WTC11 (cell line): ENCODE results near the gene C1orf198. TPM values are rescaled to one million over a fixed set of nuclear protein-coding genes. Genes with fewer than 3 reads are reported as not detected.

Experiments used
- ATAC-seq: fragments of 200-7000 bp; cut with Tn5 transposase; 2 replicates; pipeline ENCODE4 v1.10.0; 2021; ENCODE audit warnings: mild to moderate bottlenecking, moderate library complexity
- CTCF ChIA-PET: fragments of 300-600 bp; sonication (Branson Sonifier 250); formaldehyde crosslinking; loops from one replicate; lab custom pipeline; 2021; ENCODE audit warnings: antibody characterized with exemption; lab: Charles Lee
- POLR2A ChIA-PET: fragments of 350-600 bp; sonication (Branson Sonifier 250); formaldehyde crosslinking; loops from one replicate; lab custom pipeline; 2021; ENCODE audit warnings: antibody characterized with exemption; lab: Charles Lee
- DNase-seq: peaks from one replicate; pipeline ENCODE4 v3.0.0; 2021; ENCODE audit warnings: low spot score
- H3K27ac Mint-ChIP-seq: 2 replicates; pipeline ENCODE4 v1.8.0; 2021; ENCODE audit warnings: mixed read lengths
- H3K27me3 Mint-ChIP-seq: 2 replicates; pipeline ENCODE4 v1.8.0; 2021; ENCODE audit warnings: low read depth, mild to moderate bottlenecking, moderate library complexity, mixed read lengths
- H3K36me3 Mint-ChIP-seq: 2 replicates; pipeline ENCODE4 v1.8.0; 2021; ENCODE audit warnings: mixed read lengths
- H3K4me1 Mint-ChIP-seq: 2 replicates; pipeline ENCODE4 v1.8.0; 2022; ENCODE audit warnings: mixed read lengths
- H3K4me3 Mint-ChIP-seq: 2 replicates; pipeline ENCODE4 v1.8.0; 2021; ENCODE audit warnings: mild to moderate bottlenecking, moderate library complexity, mixed read lengths
- H3K9me3 Mint-ChIP-seq: 2 replicates; pipeline ENCODE4 v1.8.0; 2021; ENCODE audit warnings: mixed read lengths
- EMX1 ChIP-seq: fragments of 250-450 bp; sonication (Bioruptor Pico); IDR thresholded peaks from 2 replicates; pipeline ENCODE4 v1.8.0; 2021; ENCODE audit warnings: mild to moderate bottlenecking
- FOXK1 ChIP-seq: sonication (generic); formaldehyde crosslinking; IDR thresholded peaks from 2 replicates; pipeline ENCODE4 v1.8.0; 2022; ENCODE audit warnings: mild to moderate bottlenecking, moderate library complexity, missing genetic modification reagents
- FOXP1 ChIP-seq: sonication (generic); formaldehyde crosslinking; IDR thresholded peaks from 2 replicates; pipeline ENCODE4 v1.8.0; 2022; ENCODE audit warnings: missing genetic modification reagents, mild to moderate bottlenecking, moderate library complexity, borderline replicate concordance
- GABPB1 ChIP-seq: sonication (generic); formaldehyde crosslinking; IDR thresholded peaks from 2 replicates; pipeline ENCODE4 v1.8.1; 2023; ENCODE audit warnings: mild to moderate bottlenecking, missing genetic modification reagents
- MXD4 ChIP-seq: fragments of 250-450 bp; sonication (Bioruptor Pico); IDR thresholded peaks from 2 replicates; pipeline ENCODE4 v1.8.0; 2021; ENCODE audit warnings: mild to moderate bottlenecking, moderate library complexity, borderline replicate concordance
- PRRX2 ChIP-seq: fragments of 250-450 bp; sonication (Bioruptor Pico); IDR thresholded peaks from 2 replicates; pipeline ENCODE4 v1.8.0; 2021; ENCODE audit warnings: mild to moderate bottlenecking
- SOX15 ChIP-seq: fragments of 250-450 bp; sonication (Bioruptor Pico); IDR thresholded peaks from 2 replicates; pipeline ENCODE4 v1.9.0; 2021; ENCODE audit warnings: mild to moderate bottlenecking
- TEAD1 ChIP-seq: sonication (generic); formaldehyde crosslinking; IDR thresholded peaks from 2 replicates; pipeline ENCODE4 v1.8.0; 2022; ENCODE audit warnings: mild to moderate bottlenecking, missing genetic modification reagents
- ZNF263 ChIP-seq: sonication (generic); formaldehyde crosslinking; IDR thresholded peaks from 2 replicates; pipeline ENCODE4 v1.8.1; 2022; ENCODE audit warnings: low read depth, mild to moderate bottlenecking, moderate library complexity, missing genetic modification reagents
- ZNF396 ChIP-seq: fragments of 250-450 bp; sonication (Bioruptor Pico); IDR thresholded peaks from 2 replicates; pipeline ENCODE4 v1.8.0; 2021; ENCODE audit warnings: mild to moderate bottlenecking, moderate library complexity, borderline replicate concordance
- ZNF416 ChIP-seq: fragments of 250-450 bp; sonication (Bioruptor Pico); IDR thresholded peaks from 2 replicates; pipeline ENCODE4 v1.9.0; 2021; ENCODE audit warnings: mild to moderate bottlenecking, inconsistent platforms
- ZNF423 ChIP-seq: fragments of 250-450 bp; sonication (Bioruptor Pico); IDR thresholded peaks from 2 replicates; pipeline ENCODE4 v2.1.2; 2022; ENCODE audit warnings: mild to moderate bottlenecking, moderate library complexity
- ZNF671 ChIP-seq: fragments of 250-450 bp; sonication (Bioruptor Pico); IDR thresholded peaks from 2 replicates; pipeline ENCODE4 v1.8.0; 2021; ENCODE audit warnings: mild to moderate bottlenecking
- total RNA-seq: library from RNA; stranded (reverse); gene quantifications from 3 replicates; pipeline ENCODE4 v1.2.3, GENCODE V29; 2021
- TF ChIP-seq, protein P1 (sequence below): sonication (generic); formaldehyde crosslinking; IDR thresholded peaks from 2 replicates; pipeline ENCODE4 v1.8.0; 2023; ENCODE audit warnings: missing genetic modification reagents, mild to moderate bottlenecking, borderline replicate concordance
- TF ChIP-seq, protein P2 (sequence below): sonication (generic); formaldehyde crosslinking; IDR thresholded peaks from 2 replicates; pipeline ENCODE4 v1.8.0; 2022; ENCODE audit warnings: mild to moderate bottlenecking, missing genetic modification reagents
- TF ChIP-seq, protein P3 (sequence below): fragments of 250-450 bp; sonication (Bioruptor Pico); IDR thresholded peaks from 2 replicates; pipeline ENCODE4 v1.9.0; 2021; ENCODE audit warnings: mild to moderate bottlenecking, borderline replicate concordance
- TF ChIP-seq, protein P4 (sequence below): sonication (generic); formaldehyde crosslinking; IDR thresholded peaks from 2 replicates; pipeline ENCODE4 v1.8.0; 2023; ENCODE audit warnings: missing genetic modification reagents
- TF ChIP-seq, protein P5 (sequence below): sonication (generic); formaldehyde crosslinking; IDR thresholded peaks from 2 replicates; pipeline ENCODE4 v1.8.0; 2022; ENCODE audit warnings: mild to moderate bottlenecking, missing genetic modification reagents

The C1orf198 gene
- total RNA-seq, 1 experiment from 2014 or later: 26.9 TPM

DNA sequence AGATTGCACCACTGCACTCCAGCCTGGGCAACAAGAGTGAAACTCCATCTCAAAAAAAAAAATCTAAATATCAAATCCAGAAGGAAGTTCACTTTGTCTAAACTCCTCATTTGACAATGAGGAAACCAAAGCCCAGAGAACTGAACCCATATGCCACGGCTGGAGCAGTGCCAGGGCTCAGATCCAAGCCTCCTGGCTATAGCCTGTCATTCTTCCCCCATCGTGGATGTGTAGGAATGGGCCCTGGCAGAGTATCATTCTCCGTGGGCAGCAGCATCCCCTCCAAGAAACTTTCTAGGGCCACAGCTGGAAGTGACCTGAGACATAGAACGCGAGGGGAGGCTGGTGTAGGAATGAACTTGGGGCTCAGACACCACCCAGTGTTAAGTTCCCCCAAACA, 73.9 kb downstream of the C1orf198 start (continued):
- TF ChIP-seq, protein P1, sequence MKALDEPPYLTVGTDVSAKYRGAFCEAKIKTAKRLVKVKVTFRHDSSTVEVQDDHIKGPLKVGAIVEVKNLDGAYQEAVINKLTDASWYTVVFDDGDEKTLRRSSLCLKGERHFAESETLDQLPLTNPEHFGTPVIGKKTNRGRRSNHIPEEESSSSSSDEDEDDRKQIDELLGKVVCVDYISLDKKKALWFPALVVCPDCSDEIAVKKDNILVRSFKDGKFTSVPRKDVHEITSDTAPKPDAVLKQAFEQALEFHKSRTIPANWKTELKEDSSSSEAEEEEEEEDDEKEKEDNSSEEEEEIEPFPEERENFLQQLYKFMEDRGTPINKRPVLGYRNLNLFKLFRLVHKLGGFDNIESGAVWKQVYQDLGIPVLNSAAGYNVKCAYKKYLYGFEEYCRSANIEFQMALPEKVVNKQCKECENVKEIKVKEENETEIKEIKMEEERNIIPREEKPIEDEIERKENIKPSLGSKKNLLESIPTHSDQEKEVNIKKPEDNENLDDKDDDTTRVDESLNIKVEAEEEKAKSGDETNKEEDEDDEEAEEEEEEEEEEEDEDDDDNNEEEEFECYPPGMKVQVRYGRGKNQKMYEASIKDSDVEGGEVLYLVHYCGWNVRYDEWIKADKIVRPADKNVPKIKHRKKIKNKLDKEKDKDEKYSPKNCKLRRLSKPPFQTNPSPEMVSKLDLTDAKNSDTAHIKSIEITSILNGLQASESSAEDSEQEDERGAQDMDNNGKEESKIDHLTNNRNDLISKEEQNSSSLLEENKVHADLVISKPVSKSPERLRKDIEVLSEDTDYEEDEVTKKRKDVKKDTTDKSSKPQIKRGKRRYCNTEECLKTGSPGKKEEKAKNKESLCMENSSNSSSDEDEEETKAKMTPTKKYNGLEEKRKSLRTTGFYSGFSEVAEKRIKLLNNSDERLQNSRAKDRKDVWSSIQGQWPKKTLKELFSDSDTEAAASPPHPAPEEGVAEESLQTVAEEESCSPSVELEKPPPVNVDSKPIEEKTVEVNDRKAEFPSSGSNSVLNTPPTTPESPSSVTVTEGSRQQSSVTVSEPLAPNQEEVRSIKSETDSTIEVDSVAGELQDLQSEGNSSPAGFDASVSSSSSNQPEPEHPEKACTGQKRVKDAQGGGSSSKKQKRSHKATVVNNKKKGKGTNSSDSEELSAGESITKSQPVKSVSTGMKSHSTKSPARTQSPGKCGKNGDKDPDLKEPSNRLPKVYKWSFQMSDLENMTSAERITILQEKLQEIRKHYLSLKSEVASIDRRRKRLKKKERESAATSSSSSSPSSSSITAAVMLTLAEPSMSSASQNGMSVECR: no peak
- TF ChIP-seq, protein P2, sequence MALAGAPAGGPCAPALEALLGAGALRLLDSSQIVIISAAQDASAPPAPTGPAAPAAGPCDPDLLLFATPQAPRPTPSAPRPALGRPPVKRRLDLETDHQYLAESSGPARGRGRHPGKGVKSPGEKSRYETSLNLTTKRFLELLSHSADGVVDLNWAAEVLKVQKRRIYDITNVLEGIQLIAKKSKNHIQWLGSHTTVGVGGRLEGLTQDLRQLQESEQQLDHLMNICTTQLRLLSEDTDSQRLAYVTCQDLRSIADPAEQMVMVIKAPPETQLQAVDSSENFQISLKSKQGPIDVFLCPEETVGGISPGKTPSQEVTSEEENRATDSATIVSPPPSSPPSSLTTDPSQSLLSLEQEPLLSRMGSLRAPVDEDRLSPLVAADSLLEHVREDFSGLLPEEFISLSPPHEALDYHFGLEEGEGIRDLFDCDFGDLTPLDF (CRISPR knock-in tag): no peak
- TF ChIP-seq, protein P3, sequence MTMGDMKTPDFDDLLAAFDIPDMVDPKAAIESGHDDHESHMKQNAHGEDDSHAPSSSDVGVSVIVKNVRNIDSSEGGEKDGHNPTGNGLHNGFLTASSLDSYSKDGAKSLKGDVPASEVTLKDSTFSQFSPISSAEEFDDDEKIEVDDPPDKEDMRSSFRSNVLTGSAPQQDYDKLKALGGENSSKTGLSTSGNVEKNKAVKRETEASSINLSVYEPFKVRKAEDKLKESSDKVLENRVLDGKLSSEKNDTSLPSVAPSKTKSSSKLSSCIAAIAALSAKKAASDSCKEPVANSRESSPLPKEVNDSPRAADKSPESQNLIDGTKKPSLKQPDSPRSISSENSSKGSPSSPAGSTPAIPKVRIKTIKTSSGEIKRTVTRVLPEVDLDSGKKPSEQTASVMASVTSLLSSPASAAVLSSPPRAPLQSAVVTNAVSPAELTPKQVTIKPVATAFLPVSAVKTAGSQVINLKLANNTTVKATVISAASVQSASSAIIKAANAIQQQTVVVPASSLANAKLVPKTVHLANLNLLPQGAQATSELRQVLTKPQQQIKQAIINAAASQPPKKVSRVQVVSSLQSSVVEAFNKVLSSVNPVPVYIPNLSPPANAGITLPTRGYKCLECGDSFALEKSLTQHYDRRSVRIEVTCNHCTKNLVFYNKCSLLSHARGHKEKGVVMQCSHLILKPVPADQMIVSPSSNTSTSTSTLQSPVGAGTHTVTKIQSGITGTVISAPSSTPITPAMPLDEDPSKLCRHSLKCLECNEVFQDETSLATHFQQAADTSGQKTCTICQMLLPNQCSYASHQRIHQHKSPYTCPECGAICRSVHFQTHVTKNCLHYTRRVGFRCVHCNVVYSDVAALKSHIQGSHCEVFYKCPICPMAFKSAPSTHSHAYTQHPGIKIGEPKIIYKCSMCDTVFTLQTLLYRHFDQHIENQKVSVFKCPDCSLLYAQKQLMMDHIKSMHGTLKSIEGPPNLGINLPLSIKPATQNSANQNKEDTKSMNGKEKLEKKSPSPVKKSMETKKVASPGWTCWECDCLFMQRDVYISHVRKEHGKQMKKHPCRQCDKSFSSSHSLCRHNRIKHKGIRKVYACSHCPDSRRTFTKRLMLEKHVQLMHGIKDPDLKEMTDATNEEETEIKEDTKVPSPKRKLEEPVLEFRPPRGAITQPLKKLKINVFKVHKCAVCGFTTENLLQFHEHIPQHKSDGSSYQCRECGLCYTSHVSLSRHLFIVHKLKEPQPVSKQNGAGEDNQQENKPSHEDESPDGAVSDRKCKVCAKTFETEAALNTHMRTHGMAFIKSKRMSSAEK: no peak
- TF ChIP-seq, protein P4, sequence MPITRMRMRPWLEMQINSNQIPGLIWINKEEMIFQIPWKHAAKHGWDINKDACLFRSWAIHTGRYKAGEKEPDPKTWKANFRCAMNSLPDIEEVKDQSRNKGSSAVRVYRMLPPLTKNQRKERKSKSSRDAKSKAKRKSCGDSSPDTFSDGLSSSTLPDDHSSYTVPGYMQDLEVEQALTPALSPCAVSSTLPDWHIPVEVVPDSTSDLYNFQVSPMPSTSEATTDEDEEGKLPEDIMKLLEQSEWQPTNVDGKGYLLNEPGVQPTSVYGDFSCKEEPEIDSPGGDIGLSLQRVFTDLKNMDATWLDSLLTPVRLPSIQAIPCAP (CRISPR knock-in tag): no peak

DNA sequence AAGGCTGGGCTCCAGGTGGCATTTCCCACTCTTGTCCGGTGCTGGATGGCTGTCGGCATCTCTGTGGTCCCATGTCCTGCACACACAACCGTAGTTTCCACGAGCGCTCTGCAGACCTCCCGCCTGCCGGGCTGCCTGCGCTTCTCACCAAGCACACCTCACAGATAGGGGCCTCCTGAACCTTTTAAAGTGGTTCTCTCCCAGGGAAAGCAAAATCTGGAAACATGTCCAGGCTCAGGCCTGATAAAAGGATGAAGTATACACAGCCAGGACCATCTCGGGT, 74.9 kb downstream of the C1orf198 start:
- peaks cover 41% of the 10 kb centered on the region for H3K27me3 Mint-ChIP-seq
- H3K27ac Mint-ChIP-seq: no peak overlapping the region
- POLR2A ChIA-PET: interaction anchor here (0.5 kb wide), 1 partner anchor 429 kb away, joined by 3 read pairs; no protein-coding TSS in a partner anchor
- H3K4me3 Mint-ChIP-seq: no peak overlapping the region
- H3K36me3 Mint-ChIP-seq: no peaks in the 10 kb centered on the region
- ATAC-seq: no peak
- no peak for TF ChIP-seq ZNF396 (CRISPR knock-in tag)
- no peak for TF ChIP-seq SOX15 (CRISPR knock-in tag)
- TF ChIP-seq, protein P5, sequence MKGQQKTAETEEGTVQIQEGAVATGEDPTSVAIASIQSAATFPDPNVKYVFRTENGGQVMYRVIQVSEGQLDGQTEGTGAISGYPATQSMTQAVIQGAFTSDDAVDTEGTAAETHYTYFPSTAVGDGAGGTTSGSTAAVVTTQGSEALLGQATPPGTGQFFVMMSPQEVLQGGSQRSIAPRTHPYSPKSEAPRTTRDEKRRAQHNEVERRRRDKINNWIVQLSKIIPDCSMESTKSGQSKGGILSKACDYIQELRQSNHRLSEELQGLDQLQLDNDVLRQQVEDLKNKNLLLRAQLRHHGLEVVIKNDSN: no peak
- no peak for TF ChIP-seq ZNF416 (CRISPR knock-in tag)
- TF ChIP-seq ZNF263 (CRISPR knock-in tag): no peak
- TF ChIP-seq EMX1 (CRISPR knock-in tag): no peak
- no peak for TF ChIP-seq MXD4 (CRISPR knock-in tag)
- TF ChIP-seq FOXK1: no peak
- no peak for TF ChIP-seq TEAD1 (CRISPR knock-in tag)
- TF ChIP-seq GABPB1: no peak
- TF ChIP-seq PRRX2 (CRISPR knock-in tag): no peak
- no peak for TF ChIP-seq FOXP1 (CRISPR knock-in tag)
- no peak for TF ChIP-seq ZNF423 (CRISPR knock-in tag)
- TF ChIP-seq ZNF671 (CRISPR knock-in tag): no peak
- CTCF ChIA-PET: interaction anchor here (0.6 kb wide), 1 partner anchor 77 kb away, joined by 3 read pairs; no protein-coding TSS in a partner anchor
- no peak for DNase-seq
- no peaks in the 10 kb centered on the region for H3K9me3 Mint-ChIP-seq
- H3K4me1 Mint-ChIP-seq: no peaks in the 10 kb centered on the region
